GM21360 (cell line): ENCODE measurements around the gene SNAPC2.
A peak's percentile ranks its signal among the peaks of the same experiment; 100 is the strongest.
"Not testable (repeated sequence)": the region's sequence is repeated elsewhere in the genome, so short reads cannot be mapped to it uniquely, and the experiment has no call there.

Source experiments
- ATAC-seq: cut with Tn5 transposase; IDR thresholded peaks from one replicate; pipeline ENCODE4 v1.9.1; 2021; ENCODE audit warnings: mild to moderate bottlenecking, moderate library complexity; ENCODE audit not compliant: unreplicated experiment

Gene SNAPC2

DNA sequence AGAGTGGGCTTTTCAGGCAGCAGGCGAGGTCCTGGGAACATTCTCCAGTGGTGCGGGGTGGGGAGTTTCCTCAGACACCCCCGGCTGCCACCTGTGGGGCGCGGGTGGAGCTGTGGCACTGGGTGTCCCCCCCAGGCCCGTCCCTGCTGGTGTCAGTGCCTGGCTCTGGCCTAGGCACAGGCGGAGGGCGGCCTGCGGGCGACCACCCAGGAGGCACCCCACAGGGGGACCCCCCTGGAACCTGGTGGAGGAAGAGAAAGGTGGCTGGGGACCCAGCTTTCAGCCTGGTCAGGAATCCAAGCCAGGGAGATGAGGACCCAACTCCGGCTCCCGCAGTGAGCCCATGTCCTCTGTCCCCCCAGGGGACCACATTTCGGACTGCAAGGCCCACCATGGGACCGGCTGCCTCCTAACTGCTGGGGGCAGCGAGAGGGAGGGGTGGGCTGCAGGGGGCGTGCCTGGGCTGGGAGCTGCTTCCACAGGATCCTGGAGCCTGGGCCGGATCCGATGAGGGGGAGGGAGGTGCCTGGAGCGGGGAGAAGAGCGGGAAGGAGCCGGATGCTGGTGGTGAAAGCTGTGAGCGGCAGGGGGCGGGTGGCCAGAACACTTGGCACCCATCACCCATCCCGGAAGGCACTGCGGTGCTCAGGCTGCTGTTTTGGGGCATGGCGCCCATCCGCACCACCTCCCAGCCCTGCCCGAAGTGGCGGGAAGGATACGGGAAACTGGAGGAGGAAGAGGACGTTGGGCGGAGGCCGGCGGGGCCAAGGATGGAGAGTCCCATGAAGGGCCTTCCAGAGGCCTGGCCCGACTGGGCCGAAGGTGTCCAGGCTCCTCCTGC, 11.3 kb downstream of the SNAPC2 start:
- no peak for ATAC-seq

DNA sequence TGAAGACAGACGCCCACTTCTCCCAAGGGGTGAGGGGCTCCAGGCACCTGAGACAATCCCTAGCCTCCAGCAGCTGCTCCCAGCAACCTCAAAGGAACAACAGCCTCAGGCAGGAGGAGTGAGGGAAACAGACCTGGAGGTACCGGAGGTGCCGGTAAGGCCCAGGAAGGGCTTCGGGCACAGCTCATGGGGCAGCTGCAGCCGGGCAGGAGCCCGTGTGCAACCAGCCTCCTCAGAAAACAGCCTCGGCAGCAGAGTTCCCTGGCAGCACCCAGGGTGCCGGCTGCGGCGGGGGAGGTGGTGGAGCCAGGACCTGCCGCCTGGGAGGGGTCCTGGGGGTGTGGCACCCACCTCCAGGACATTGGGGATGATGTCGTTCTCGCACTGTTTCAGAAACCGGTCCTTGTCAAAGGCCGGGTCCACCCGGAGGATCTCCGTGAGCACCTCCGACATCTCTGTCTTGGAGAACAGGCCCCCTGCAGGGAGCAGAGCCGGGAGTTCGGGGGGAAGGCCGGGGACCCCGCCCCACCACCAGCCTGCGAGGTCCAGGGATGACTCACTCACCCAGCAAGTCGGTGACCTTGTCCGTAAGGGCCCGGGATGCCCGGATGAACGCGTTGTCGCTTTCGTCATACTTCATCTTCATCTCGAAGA, 12.3 kb downstream of the SNAPC2 start:
- no peak for ATAC-seq

- ATAC-seq, result no peak
Measured at GRCh38 chr19:7932930-7933300, 12.8 kb downstream of the SNAPC2 start.

DNA sequence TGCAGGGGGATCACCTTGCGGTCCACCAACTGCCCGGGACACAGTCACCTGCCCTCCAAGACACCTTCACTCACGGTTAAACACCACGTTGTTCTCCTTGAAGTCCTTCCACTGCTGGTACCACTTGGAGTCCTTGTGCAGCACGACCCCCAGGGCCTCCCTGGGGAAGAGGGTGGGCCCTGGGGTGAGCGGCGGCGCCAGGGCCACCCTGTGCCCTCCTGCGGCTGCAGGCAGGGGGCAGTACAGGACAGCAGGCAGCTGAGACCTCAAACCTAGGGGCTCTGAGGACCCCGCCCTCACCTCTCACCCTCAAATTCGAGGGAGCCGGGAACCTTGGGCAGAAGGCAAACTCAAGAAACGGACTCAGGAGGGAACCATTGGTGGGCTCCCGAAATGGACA, 13.3 kb downstream of the SNAPC2 start:
- ATAC-seq, result no peak

DNA sequence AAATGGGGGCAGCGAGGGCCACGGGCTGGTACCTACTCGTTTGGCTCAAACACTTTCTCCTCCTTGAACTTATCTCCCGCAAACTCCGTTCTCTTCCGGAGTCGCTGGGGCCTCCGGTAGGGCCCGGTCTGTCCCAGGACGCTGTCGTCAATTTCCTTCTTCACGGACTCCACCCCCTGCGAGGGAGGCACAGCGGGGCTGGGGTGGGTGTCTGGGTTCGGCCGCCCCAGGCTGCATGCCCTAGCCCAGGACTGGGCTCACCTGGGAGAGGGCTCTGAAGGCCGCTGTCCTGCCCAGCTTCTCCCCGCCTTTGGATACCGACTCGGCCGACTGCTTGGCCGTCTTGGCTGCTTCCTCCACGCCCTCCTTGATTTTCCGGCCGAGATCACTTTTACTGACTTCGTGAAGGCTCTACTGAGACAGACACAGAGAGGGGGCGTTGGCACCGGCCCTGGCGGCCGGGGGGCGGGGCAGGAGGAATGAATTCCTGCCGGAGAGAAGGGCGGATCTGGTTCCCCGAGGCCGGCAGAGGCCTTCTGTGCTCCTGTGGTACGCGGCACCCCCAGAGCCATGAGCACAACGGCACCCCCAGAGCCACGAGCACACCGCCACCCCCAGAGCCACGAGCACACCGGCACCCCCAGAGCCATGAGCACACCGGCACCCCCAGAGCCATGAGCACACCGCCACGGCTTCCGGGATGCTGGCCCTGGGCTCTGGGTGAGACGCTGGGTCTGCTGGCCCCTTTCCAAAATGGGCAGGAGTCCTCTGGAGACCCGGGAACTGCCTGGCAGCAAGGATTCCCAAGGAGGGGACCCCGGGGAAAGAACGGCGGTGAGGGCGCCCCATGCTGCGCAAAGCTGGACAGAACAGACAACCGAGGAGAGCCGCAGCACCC, 13.9 kb downstream of the SNAPC2 start:
- ATAC-seq, result no peak

GRCh38 chr19:7934766-7935165, 14.6 kb downstream of the SNAPC2 start:
- ATAC-seq, result no peak

- no peak for ATAC-seq
Measured at GRCh38 chr19:7940841-7941240, 20.7 kb downstream of the SNAPC2 start.

- ATAC-seq, result no peak
Measured at GRCh38 chr19:7941895-7942596, 21.9 kb downstream of the SNAPC2 start.

GRCh38 chr19:7942981-7943443, 22.9 kb downstream of the SNAPC2 start:
- ATAC-seq, result peak; percentile 8

DNA sequence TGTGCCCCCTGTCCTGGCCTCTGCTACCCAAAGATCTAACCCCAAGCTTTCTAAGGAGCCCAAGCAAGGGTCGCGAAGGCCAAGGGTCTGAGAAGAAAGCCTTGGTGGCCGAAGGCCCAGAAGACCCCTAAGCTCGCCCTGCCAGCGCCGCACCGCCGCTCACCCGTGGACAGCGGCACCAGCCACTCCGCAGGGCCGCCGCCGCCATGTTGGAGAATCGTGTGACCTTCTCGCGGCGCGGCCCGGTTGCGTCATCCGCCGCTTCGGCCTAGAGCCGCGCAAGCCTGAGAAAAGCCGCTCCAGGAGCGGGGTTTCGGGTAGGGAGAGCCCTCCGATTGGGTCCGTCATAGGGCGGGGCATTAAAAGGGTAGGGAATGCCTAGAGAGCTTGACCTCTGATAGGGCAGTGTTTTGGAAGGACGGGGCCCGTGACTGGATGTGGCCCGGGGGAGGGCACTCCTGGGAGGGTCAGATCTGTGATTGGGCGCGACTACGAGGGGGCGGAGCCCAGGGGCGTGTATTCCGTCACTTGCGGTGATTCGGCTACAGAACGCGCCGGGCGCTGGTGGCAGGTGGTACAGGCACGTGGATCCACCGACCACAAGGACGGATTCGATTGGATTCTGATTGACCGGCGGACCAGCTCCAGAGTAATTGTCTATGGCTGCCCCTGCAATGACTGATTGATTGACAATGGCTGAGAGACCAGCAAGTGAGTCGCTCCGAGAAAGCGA, 23.5 kb downstream of the SNAPC2 start, which contains the start of gene TIMM44:
Gene TIMM44, minus strand, starts transcription at position 223 of the 733 bp plus-strand sequence. Its CDS starts 15 bp downstream, at position 208.
- peak; percentile 88 for ATAC-seq

- ATAC-seq, result peak; percentile 31
Measured at GRCh38 chr19:7944177-7944761, 24.1 kb downstream of the SNAPC2 start.

GRCh38 chr19:7947939-7948338, 27.8 kb downstream of the SNAPC2 start:
- no peak for ATAC-seq

DNA sequence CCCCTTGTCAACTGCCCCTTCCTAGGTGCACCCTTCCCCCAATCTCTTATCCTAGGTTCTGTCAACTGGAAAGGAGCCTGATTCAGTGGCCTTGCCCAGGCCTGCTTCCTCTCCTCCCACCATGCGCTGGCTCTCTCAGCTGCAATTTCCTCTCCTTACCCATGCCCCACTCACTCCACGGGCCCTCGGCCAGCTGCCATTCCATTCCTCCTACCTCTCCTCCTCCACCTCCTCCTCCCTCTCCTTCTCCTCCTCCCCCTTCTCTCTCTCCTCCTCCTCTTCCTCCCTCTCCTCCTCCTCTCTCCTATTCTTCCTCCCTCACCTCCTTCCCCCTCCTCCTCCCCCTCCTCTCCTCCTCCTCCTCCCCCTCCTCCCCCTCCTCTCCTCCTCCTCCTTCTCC, 32.9 kb downstream of the SNAPC2 start:
- no peak for ATAC-seq

DNA sequence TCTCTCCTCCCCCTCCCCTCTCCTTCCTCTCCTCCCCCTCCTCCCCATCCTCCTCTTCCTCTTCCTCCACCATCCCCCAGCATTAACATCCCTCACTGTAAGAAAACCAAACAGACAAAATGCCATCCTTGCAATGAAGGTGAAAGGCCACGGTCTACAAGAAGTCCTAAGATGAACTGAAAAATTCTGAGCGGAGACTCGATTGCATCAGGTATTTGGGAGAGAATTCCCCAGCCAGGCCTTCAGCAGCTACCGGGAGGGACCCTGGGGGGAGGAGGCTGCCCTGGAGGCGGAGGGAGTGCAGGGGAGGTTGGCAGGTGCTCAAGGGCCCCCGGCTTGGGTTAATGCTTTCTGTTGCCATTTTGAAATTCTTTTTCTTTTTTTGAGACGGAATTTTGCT, 33.4 kb downstream of the SNAPC2 start:
- no peak for ATAC-seq

- ATAC-seq, result no peak
Measured at GRCh38 chr19:7955696-7956095, 35.6 kb downstream of the SNAPC2 start.

DNA sequence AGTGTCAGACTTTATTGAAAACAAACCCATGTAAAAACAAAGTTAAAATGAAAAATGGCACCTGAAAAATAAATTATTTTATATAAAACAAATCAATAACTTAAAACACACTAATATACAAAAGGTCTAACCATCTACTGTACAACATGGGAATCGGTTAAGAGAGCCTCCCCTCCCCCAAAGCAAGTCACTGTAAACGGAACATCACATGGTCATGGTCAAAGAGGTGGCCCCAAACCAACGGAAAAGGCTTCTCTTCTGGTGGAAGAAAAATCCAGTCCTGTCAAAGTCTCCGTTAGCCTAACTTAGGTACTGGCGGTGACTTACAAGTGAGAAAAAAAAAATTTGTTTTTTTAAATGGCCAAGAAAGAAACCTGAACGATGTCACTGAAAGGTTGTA, 39.1 kb downstream of the SNAPC2 start:
- ATAC-seq, result no peak

- not testable (repeated sequence) for ATAC-seq
Measured at GRCh38 chr19:7961082-7961481, 40.9 kb downstream of the SNAPC2 start.

DNA sequence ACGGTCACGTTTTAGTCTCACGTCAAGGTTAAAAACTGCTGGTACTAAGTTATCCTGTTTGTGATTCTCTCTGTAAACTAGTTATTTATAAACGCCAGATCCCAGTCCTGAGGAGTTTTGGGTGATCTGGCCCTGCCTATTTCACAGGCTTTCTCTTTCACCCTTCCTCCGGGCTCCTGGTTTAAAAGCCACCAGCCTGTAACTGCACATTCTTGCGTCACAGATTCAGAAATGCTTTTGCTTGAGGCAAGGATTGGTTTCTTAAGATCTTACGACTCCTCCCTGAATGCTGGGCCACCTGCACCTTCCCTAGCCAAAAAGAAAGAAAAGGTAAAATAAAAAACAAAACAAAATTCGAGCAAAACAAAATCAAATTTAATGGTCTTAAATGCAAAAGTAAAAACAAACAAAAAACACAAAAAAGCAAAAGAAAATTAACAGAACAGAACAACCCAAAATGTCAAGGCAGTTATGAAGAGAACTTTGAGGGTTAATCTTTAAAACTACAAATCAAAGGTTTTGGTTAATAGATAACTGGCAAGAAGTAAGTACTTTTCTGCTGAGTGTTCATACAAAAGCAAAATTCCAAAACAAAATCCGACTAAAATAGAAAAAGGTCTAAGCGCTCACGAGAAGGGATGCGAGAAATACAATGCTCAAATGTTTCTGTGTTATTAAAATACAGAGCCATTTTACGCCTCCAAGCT, 41.9 kb downstream of the SNAPC2 start:
- no peak for ATAC-seq
